ENCODE data around the gene ETV4.

GRCh38 chr17:43517615-43518386, 28.3 kb downstream of the ETV4 start:
- TF ChIP-seq CTCF (conservative IDR thresholded peaks at IDR 0.05; ENCODE audit: low read length): no peak
- TF ChIP-seq EZH2phosphoT487 (IDR thresholded peaks at IDR 0.05; ENCODE audit: borderline replicate concordance): no peak
